Upper lobe of left lung (tissue), 4 donors: ENCODE measurements around the gene FOXP1.

Experiments
- CTCF ChIP-seq, 6 experiments: fragments of 450-650 bp in 4 of 6; fragments of 200-600 bp in 2 of 6; sonication (generic) in 2 of 6; IDR thresholded peaks; one replicate each; pipeline ENCODE4 v1.5.1; 2016 to 2019; ENCODE audit warnings: antibody characterized with exemption in 6 of 6
- EP300 ChIP-seq, 4 donors: sonication (generic); formaldehyde crosslinking; IDR thresholded peaks; one replicate each; pipeline ENCODE4 v1.5.1; 2017; ENCODE audit warnings: antibody characterized with exemption in 4 of 4, control low read depth in 2 of 4
- POLR2A ChIP-seq, 4 donors: fragments of 450-650 bp; IDR thresholded peaks; one replicate each; pipeline ENCODE4 v1.5.1; 2016 to 2017; ENCODE audit warnings: antibody characterized with exemption in 4 of 4, mild to moderate bottlenecking in 2 of 4
- POLR2AphosphoS5 ChIP-seq, 2 donors: sonication (generic); formaldehyde crosslinking; IDR thresholded peaks; one replicate each; pipeline ENCODE4 v1.5.1; 2017; ENCODE audit warnings: antibody characterized with exemption in 2 of 2

GRCh38 chr3:71099997-71100719 is 483.4 kb downstream of the FOXP1 start:
- TF ChIP-seq POLR2A (IDR thresholded peaks at IDR 0.05) = no peak
- no peak for TF ChIP-seq CTCF (IDR thresholded peaks at IDR 0.05)
- TF ChIP-seq POLR2AphosphoS5 (IDR thresholded peaks at IDR 0.05) = no peak
- TF ChIP-seq EP300 (IDR thresholded peaks at IDR 0.05) = no peak
